GM19240 (cell line): ENCODE results near the gene PIP4K2C.
"Not testable (repeated sequence)": the region's sequence is repeated elsewhere in the genome, so short reads cannot be mapped to it uniquely, and the experiment has no call there.

ENCODE experiments used
- DNase-seq: peaks from one replicate; pipeline ENCODE4 v3.0.0; 2011; ENCODE audit warnings: low spot score; ENCODE audit not compliant: insufficient read length

The PIP4K2C gene

DNA sequence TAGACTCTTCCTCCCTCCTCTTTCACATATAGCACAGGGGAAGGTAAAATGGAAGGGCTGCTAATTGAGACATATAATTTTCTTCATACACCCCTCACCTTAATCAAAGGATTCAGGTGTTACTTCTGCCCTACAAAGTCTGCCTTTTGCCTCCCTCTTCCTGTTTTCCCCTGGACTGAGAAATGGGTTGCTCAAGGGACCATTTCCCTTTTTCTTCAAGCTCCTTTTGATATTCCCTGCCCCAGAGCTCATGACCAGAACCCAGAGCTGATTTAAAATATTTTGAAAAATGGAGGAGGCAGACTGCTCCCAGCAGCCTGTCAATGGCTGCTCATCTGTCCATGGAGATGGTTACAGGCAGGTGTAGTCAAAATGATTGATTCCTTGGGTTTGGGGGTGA lies 6.3 kb upstream of the PIP4K2C start:
- no peak for DNase-seq

- no peak for DNase-seq
Observed at GRCh38 chr12:57585156-57585555, 5.8 kb upstream of the PIP4K2C start.

- DNase-seq = no peak
Observed at GRCh38 chr12:57586128-57586527, 4.9 kb upstream of the PIP4K2C start.

- no peak for DNase-seq
Observed at GRCh38 chr12:57586832-57587429, 4.1 kb upstream of the PIP4K2C start.

DNA sequence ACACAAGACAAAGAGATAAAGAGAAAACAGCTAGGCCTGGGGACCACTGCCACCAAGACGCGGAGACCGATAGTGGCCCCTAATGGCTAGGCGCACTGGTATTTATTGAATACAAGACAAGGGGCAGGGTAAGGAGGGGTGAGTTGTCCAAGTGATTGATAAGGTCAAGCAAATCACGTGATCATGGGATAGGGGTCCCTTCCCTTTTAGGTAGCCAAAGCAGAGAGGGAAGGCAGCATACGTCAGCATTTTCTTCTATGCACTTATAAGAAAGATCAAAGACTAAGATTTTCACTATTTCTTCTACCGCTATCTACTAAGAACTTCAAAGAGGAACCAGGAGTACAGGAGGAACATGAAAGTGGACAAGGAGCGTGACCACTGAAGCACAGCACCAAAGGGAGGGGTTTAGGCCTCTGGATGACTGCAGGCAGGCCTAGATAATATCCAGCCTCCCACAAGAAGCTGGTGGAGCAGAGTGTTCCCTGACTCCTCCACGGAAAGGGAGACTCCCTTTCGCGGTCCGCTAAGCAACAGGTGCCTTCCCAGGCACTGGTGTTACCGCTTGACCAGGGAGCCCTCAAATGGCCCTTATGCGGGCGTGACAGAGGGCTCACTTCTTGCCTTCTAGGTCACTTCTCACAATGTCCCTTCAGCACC lies 1.9 kb upstream of the PIP4K2C start:
- DNase-seq = not testable (repeated sequence)

- no peak for DNase-seq
Observed at GRCh38 chr12:57590479-57590863, 521 bp upstream of the PIP4K2C start.

- no peak for DNase-seq
Observed at GRCh38 chr12:57591782-57592325, 862 bp downstream of the PIP4K2C start.

GRCh38 chr12:57592551-57593165 lies 1.7 kb downstream of the PIP4K2C start:
- DNase-seq = no peak

GRCh38 chr12:57593187-57593586 lies 2.2 kb downstream of the PIP4K2C start:
- DNase-seq = no peak

DNA sequence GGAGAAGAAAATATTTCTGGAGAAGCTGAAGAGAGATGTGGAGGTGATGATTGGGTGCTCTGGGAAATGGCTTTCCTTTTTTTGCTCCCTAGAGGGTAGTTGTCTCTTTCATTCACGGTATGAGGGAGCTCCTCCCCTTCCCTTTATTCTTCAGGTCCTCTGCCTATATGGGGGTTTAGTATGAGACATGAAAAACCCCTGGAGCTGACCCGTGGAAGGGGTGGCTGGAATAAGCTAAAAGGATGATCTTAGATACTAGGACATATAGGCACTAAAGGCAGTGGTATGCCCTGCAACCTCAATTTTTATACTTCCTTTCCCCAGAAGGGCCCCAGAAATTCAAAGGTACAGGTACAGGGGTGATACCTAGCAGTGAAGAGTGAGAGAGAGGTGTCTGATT lies 9.4 kb downstream of the PIP4K2C start:
- DNase-seq = no peak

- DNase-seq = no peak
Observed at GRCh38 chr12:57602544-57602943, 11.6 kb downstream of the PIP4K2C start.

DNA sequence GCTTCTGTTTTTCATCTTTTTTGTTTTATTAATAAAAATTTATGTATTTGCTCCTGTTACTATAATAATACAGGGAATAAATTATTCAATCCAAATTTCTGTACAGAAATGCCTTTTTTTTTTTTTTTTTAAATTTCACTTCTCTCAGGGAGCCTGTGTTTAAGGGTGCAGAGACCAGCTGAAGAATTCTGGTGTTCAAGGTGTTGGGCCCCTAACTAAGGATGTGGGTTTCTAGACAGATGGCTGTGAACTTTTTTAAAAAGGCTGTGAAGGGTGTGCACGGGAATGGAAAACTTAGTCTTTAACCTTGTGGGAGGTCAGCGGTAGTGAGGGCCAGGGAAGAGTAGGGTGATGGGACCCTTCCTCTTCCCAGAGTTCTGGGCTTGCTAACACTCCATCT lies 12.3 kb downstream of the PIP4K2C start:
- DNase-seq = no peak

- no peak for DNase-seq
Observed at GRCh38 chr12:57603815-57604453, 12.9 kb downstream of the PIP4K2C start.

GRCh38 chr12:57604454-57604991 lies 13.5 kb downstream of the PIP4K2C start, which contains the start of gene DTX3:
DTX3 (plus strand) TSS chr12:57604824; CDS start chr12:57606518, 1,694 bp downstream.
- no peak for DNase-seq

GRCh38 chr12:57604992-57605810 lies 14.2 kb downstream of the PIP4K2C start:
- DNase-seq = no peak

DNA sequence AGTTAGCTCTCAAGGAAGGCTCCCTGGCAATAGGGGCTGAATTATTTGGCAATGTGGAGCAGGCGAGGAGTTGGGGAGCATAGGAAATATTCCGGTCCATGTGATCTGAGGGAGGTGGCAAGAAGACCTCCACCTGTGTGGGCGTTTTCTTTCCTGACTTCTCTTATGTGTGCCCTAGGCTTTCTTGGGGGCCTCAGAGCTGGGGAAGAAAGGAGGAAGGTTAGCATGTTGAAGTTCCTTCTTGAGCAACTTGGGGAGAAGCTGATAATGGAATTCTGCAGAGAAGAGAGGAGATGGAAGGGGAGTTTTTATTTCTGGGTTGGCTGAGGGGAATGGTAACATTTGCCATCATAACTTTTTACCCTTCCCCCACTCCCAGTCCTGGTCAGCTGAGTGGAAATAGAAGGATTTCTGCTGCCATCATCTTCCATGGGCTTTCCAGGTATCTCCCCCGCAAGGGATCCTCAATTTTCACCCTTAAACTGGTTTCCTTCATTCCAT lies 14.9 kb downstream of the PIP4K2C start:
- DNase-seq = no peak

DNA sequence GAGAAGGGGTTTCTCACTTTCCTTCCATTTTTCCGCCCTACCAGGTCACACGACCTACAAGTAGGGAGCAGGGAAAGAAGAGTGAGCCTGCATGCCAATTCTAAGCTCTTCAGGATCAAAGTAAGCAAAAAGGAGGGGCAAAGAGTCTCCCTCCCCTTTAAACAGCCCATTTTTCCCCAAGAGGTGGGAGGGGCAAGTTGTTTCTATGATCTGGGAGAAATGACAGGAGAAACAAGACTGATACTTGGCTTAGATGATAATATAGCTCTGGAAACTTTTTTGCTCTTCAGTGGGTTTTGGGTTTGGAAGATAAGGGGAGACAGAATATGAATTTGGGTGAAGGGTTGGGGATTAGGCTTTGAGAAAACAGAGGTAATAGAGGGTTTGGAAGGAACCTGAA lies 15.4 kb downstream of the PIP4K2C start:
- DNase-seq = no peak

GRCh38 chr12:57606821-57607220 lies 15.8 kb downstream of the PIP4K2C start:
- no peak for DNase-seq

DNA sequence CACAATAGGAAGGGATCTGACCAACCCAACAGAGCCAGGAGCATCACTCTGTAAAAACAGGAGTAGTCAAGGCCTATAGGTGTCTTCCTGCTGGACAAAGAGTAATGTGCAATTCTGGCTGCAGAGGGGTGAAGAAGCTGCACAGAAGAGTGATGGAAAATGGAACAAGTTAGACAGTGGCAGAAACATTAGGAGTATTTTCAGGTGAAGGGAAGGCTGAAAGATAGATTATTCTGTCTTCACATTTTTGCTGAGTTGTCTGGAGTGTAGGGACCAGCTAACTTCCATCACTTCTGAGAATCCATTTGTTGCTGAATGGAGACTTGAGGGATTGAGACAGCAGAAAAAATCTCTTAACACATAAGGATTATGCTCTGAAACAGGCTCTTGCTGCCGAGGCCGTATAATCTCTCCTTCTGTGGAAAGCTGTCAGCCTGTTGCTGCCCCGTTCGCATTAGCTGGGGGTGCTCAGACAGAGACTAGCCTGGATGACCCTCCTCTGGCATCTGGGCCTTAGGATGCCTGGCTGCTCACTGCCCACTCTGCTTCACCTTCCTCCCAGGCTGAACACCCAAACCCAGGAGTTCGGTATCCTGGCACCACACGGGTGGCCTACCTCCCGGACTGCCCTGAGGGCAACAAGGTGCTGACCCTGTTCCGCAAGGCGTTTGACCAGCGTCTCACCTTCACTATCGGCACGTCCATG lies 17.1 kb downstream of the PIP4K2C start:
- DNase-seq = no peak
